ENCODE measurements around the gene ZIC1. TPM values are rescaled to one million over a fixed set of nuclear protein-coding genes. Genes with fewer than 3 reads are reported as not detected.

Gene ZIC1
- total RNA-seq, 4 donors from 2014 or later: 3.4 to 24.5 (median 3.5) TPM

GRCh38 chr3:147404800-147405230 lies 4.3 kb upstream of the ZIC1 start:
- no peak for TF ChIP-seq CTCF (IDR thresholded peaks at IDR 0.05; ENCODE audit: low read depth)

DNA sequence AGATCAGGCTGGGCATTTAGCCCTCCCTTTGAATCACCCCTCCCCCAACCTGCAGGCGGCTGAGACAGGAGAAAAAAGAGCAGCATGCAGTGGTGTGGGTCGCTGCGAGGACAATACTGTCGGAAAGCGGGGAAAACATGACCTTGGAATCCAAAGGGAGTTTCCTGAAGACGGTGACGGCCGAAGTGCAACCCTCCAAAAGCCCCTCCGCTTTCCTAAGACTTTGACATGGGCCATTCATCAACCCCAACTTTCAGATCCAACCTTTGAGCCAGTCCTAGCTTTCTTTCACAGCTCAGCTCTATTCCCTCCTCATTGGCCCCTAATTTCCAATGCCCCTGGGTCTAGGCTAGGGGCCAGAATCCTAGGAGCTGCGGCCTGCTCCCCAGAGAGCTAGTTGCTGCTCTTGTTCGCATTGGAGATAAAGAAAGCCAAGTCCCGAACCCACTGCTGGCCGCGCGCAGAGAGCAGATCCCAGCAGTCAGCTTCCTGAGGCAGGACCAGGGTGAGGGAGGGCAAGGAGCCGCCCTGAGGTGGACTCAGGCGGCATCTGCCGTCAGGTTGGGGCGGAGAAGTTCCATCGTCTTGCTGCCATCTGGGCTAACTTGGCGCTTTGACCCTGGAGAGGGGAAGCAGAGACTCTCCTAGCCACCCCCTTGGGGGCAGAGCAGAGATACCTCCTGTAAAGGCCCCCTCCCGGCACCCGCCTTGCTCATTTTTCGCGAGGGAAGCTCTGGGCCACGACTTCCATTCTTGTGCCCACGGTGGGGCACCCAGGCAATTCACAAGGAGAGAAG lies 3.7 kb upstream of the ZIC1 start:
- no peak for TF ChIP-seq CTCF (IDR thresholded peaks at IDR 0.05; ENCODE audit: low read depth)

DNA sequence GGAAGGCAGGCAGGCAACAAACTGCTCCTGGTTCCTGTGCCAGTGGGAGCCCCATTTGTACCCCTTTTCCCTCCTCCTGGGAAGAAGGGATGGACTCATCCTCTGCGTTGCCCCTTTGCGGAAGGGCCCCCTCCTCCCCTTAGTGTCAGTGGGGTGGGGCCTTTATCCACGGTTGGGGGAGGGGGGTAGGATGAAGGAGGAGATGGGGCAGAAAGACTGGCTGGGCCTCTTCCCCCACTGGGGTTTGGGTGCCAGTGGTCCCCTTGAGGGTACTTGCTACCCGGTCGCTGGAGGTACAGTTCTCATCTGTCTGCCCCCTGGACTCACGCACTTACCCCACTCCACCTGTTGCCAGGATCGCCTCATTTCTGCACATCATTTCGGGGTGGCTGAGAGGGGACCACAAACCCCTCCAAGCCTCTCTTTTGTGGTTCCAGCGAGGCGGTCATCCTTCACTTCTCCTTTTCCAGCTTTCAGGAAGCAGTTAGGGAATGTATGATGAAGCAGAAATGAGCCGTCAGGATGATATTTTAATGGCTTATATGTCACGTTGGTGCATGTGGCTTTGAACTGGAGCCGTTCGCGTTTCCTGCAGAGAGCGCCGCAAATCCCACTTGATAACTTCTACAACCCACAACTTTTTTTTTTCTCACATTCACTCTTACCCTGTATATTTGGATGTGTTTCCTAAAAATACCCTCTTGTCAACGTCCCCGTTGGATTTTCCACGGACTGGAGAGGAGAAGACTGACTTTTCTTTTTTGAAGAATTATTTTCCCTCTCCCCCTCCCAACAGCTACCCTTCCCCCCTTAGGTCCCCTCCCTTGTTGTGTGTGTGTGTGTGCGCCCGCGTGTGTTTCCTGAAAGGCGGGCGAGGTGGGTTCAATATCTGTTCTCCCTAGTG lies 2.9 kb upstream of the ZIC1 start, which contains the start of gene ZIC4:
Gene ZIC4 (minus strand): TSS at position 516 of the 904 bp plus-strand sequence. CDS start 3,746 bp downstream, outside the sequence.
- no peak for TF ChIP-seq CTCF (IDR thresholded peaks at IDR 0.05; ENCODE audit: low read depth)

GRCh38 chr3:147407114-147407497 lies 2.1 kb upstream of the ZIC1 start:
- no peak for TF ChIP-seq CTCF (IDR thresholded peaks at IDR 0.05; ENCODE audit: low read depth)

- no peak for TF ChIP-seq CTCF (IDR thresholded peaks at IDR 0.05; ENCODE audit: low read depth)
Observed at GRCh38 chr3:147407498-147408187, 1.5 kb upstream of the ZIC1 start.

DNA sequence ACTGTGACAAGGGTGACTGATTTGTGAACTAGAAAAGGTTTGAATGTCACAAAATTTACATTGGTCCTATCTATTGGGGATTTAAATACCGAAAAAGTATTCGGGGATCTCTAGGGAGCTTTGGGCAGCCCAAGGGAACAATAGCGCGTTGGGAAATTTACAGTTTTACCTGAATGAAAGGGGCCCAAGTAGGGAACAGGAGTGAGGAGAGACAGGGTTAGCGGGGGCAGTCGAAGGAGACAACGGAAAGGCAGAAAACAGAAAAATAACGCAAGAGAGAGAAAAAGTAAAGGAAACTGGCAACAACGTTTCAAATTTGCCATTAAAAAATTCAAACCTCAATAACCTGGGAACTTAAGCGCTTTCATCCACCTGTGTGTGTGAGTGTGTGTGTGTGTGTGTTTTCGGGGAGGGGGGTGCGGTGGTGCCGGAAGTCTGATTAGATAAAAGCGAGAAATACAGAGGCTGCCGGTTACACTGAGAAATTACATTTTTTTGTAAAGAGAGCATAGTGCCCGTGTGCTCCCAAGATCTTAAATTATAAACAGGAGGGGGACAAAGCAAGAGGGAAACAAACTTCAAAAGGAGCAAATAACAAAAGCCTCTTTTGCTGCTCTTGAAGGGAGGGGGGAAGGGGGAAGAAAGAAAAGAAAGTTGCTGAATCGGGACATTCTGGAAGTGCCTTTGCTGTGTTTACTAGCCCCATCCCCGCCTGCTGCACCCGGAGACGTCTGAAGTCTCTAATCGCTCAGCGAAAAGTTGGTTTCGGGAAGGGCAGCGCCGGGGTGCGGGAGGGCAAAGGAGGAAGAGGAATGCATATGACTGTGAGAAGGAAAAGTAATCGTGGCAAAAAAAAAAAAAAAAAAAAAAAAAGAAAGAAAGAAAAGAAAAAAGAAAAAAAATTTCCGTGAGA lies 721 bp upstream of the ZIC1 start:
- no peak for TF ChIP-seq CTCF (IDR thresholded peaks at IDR 0.05; ENCODE audit: low read depth)
